Measurements from ENCODE around the gene SNAP29. TPM values are rescaled to one million over a fixed set of nuclear protein-coding genes. Genes with fewer than 3 reads are reported as not detected.

SNAP29 gene
- total and polyA plus RNA-seq, 9 of the 15 experiments (the other 6 are each of a cell fraction or from before 2014, with no cell fraction given), result 19.5 to 250 (median 75.9) TPM

- no peak for TF ChIP-seq ZNF699 (CRISPR knock-in tag; IDR thresholded peaks at IDR 0.05; ENCODE audit: insufficient replicate concordance)
- TF ChIP-seq, protein P1, sequence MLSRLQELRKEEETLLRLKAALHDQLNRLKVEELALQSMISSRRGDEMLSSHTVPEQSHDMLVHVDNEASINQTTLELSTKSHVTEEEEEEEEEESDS (CRISPR knock-in tag; IDR thresholded peaks at IDR 0.05), result no peak
- no peak for TF ChIP-seq DACH1 (IDR thresholded peaks at IDR 0.05; ENCODE audit: partially characterized antibody)
- TF ChIP-seq, protein P2, sequence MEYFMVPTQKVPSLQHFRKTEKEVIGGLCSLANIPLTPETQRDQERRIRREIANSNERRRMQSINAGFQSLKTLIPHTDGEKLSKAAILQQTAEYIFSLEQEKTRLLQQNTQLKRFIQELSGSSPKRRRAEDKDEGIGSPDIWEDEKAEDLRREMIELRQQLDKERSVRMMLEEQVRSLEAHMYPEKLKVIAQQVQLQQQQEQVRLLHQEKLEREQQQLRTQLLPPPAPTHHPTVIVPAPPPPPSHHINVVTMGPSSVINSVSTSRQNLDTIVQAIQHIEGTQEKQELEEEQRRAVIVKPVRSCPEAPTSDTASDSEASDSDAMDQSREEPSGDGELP (CRISPR knock-in tag; IDR thresholded peaks at IDR 0.05; ENCODE audit: borderline replicate concordance), result no peak
- TF ChIP-seq MCM2 (IDR thresholded peaks at IDR 0.05; ENCODE audit: low read depth), result no peak
- TF ChIP-seq POLR2H (tag; IDR thresholded peaks at IDR 0.05; ENCODE audit: low read depth), result no peak
- TF ChIP-seq, protein P3, sequence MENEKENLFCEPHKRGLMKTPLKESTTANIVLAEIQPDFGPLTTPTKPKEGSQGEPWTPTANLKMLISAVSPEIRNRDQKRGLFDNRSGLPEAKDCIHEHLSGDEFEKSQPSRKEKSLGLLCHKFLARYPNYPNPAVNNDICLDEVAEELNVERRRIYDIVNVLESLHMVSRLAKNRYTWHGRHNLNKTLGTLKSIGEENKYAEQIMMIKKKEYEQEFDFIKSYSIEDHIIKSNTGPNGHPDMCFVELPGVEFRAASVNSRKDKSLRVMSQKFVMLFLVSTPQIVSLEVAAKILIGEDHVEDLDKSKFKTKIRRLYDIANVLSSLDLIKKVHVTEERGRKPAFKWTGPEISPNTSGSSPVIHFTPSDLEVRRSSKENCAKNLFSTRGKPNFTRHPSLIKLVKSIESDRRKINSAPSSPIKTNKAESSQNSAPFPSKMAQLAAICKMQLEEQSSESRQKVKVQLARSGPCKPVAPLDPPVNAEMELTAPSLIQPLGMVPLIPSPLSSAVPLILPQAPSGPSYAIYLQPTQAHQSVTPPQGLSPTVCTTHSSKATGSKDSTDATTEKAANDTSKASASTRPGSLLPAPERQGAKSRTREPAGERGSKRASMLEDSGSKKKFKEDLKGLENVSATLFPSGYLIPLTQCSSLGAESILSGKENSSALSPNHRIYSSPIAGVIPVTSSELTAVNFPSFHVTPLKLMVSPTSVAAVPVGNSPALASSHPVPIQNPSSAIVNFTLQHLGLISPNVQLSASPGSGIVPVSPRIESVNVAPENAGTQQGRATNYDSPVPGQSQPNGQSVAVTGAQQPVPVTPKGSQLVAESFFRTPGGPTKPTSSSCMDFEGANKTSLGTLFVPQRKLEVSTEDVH (IDR thresholded peaks at IDR 0.05; ENCODE audit: low read depth, partially characterized antibody), result no peak
- TF ChIP-seq, protein P4, sequence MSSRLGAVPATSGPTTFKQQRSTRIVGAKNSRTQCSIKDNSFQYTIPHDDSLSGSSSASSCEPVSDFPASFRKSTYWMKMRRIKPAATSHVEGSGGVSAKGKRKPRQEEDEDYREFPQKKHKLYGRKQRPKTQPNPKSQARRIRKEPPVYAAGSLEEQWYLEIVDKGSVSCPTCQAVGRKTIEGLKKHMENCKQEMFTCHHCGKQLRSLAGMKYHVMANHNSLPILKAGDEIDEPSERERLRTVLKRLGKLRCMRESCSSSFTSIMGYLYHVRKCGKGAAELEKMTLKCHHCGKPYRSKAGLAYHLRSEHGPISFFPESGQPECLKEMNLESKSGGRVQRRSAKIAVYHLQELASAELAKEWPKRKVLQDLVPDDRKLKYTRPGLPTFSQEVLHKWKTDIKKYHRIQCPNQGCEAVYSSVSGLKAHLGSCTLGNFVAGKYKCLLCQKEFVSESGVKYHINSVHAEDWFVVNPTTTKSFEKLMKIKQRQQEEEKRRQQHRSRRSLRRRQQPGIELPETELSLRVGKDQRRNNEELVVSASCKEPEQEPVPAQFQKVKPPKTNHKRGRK (tag; IDR thresholded peaks at IDR 0.05), result no peak
- no peak for TF ChIP-seq EP400 (IDR thresholded peaks at IDR 0.05)
- no peak for TF ChIP-seq KAT7 (CRISPR knock-in tag; IDR thresholded peaks at IDR 0.05; ENCODE audit: borderline replicate concordance)
- no peak for TF ChIP-seq ZNF766 (CRISPR knock-in tag; conservative IDR thresholded peaks at IDR 0.05)
- no peak for TF ChIP-seq PCBP2 (IDR thresholded peaks at IDR 0.05; ENCODE audit: low read depth, low read length, poor library complexity, severe bottlenecking)
- TF ChIP-seq CUX1 (CRISPR knock-in tag; IDR thresholded peaks at IDR 0.05), result no peak
Measured at GRCh38 chr22:20916916-20917810, 58.4 kb downstream of the SNAP29 start, which contains the start of gene CRKL (continued).
